ENCODE results near the gene MRPS6. TPM values are rescaled to one million over a fixed set of nuclear protein-coding genes. Genes with fewer than 3 reads are reported as not detected.

MRPS6 gene
- total RNA-seq, 1 donor from 2014 or later, result 23.3 TPM

DNA sequence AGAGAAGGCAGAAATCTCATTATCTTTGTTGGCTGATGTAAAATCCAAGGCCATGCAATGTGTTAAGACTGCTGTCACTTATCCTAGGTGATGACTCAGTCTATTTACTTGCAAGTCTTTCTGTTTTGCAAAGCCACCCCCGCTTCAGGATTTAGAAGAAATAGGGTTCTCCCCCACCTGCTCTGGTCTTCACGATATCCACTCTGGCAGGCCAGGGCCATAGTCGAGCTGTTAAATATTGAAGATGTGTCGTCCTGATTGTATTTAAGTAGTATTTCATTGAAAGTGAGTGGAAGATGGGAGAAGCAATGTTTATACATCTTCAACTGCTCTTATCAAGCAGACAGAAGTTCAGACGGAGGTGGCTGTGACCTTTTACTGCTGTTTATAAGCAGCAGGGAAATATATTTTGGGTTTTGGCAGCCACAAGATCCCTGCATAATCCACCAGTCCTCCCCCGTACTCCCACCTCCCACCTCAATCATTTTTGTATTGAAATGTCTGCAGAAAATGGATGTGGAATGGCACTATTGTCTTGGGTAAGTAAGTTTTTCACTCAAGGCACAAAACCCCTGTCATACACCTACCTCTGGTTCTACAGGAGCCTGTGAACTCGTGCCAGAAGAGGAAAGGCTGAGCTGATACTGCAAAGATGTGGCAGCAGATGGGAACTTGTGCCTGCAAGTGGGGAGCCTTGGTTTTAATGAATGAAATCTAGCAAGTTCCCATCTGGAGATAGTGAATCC, 117.4 kb downstream of the MRPS6 start:
- Histone ChIP-seq H3K9me3 (no peaks in the 10 kb centered on the region), H3K36me3 (no peaks in the 10 kb centered on the region), H3K4me3 (no peak overlapping the region), H3K27me3 (no peaks in the 10 kb centered on the region), H3K4me1 (peaks cover 7% of the 10 kb centered on the region), H3K27ac (no peak overlapping the region)
- no peak for DNase-seq (ENCODE audit: extremely low spot score in 2 of 2)
- TF ChIP-seq POLR2AphosphoS5 (IDR thresholded peaks at IDR 0.05; ENCODE audit: insufficient read depth in 1 of 2, low read depth in 1 of 2) (no peak), POLR2A (IDR thresholded peaks at IDR 0.05) (no peak)
- TF ChIP-seq, protein P1, sequence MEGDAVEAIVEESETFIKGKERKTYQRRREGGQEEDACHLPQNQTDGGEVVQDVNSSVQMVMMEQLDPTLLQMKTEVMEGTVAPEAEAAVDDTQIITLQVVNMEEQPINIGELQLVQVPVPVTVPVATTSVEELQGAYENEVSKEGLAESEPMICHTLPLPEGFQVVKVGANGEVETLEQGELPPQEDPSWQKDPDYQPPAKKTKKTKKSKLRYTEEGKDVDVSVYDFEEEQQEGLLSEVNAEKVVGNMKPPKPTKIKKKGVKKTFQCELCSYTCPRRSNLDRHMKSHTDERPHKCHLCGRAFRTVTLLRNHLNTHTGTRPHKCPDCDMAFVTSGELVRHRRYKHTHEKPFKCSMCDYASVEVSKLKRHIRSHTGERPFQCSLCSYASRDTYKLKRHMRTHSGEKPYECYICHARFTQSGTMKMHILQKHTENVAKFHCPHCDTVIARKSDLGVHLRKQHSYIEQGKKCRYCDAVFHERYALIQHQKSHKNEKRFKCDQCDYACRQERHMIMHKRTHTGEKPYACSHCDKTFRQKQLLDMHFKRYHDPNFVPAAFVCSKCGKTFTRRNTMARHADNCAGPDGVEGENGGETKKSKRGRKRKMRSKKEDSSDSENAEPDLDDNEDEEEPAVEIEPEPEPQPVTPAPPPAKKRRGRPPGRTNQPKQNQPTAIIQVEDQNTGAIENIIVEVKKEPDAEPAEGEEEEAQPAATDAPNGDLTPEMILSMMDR (IDR thresholded peaks at IDR 0.05), result no peak
- intact Hi-C loops (cut with DNase I), result no loop called here

- Histone ChIP-seq H3K36me3 (no peaks in the 10 kb centered on the region), H3K9me3 (no peaks in the 10 kb centered on the region), H3K27me3 (no peaks in the 10 kb centered on the region), H3K27ac (no peak overlapping the region), H3K4me3 (no peak overlapping the region), H3K4me1 (peaks cover 7% of the 10 kb centered on the region)
- TF ChIP-seq POLR2A (IDR thresholded peaks at IDR 0.05), result no peak
- intact Hi-C loops (cut with DNase I), result no loop called here
- no peak for DNase-seq (ENCODE audit: extremely low spot score in 2 of 2)
Measured at GRCh38 chr21:34191876-34192275, 118.5 kb downstream of the MRPS6 start.

Other genes starting within 250 kb of the MRPS6 start
- 133 TPM for gene ATP5PO, start 157.8 kb upstream of the MRPS6 start, total RNA-seq
- 17.9 TPM for gene SLC5A3, start within 50 bp of the MRPS6 start, total RNA-seq

All from vagina (tissue), 2 donors.